Stimulated activated CD8-positive, alpha-beta memory T cell treated with anti-CD3 and anti-CD28 coated beads, Interleukin-2, amount 100 ng/mL, for 1 hour (primary cell): ENCODE measurements around the gene HSPB2.
"Not testable (repeated sequence)": the region's sequence is repeated elsewhere in the genome, so short reads cannot be mapped to it uniquely, and the experiment has no call there.

Experiments
- DNase-seq, 2 donors: peaks; one replicate each; pipeline ENCODE4 v3.0.0-alpha.2; 2020; ENCODE audit warnings: low read depth in 2 of 2

Gene HSPB2, protein sequence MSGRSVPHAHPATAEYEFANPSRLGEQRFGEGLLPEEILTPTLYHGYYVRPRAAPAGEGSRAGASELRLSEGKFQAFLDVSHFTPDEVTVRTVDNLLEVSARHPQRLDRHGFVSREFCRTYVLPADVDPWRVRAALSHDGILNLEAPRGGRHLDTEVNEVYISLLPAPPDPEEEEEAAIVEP

DNA sequence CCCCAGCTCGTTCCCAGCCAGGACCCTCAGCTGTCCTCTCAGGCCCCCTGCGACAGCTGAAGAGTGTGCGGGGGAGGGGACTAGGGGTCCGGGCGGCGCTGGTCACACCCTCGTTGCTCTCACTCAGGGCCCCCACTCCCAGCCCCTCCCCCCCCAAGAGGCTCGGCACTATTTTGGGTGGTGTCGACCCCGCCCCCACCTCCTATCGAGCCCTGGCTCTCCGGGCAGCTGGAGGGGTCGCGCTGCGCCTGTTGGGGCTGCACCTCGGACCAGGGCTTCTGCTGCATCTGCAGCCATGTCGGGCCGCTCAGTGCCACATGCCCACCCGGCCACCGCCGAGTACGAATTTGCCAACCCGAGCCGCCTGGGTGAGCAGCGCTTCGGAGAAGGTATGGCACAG is at the start of gene HSPB2:
Gene HSPB2 (plus strand): TSS at position 200 of the 400 bp plus-strand sequence. CDS start 96 bp downstream, at position 296.
- no peak for DNase-seq

DNA sequence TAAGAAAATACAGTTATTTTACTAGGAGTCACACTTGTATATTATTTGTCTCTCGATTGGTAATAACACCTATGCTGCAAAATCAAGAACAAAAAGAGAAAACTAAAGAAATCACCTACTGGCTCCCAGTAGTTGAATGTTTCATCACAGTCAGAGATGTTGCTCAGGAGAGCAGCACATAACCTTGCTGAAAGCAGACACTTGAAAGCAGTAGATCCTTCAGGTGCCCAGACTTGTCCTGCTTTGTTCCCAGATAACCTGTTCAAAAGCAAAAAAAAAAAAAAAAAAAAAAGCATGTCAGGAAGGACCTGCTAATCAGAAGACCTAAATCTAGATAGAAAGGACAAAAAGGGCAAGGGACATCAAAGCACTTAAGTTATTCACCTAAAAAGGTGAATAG is 42.4 kb upstream of the HSPB2 start:
- DNase-seq: no peak

DNA sequence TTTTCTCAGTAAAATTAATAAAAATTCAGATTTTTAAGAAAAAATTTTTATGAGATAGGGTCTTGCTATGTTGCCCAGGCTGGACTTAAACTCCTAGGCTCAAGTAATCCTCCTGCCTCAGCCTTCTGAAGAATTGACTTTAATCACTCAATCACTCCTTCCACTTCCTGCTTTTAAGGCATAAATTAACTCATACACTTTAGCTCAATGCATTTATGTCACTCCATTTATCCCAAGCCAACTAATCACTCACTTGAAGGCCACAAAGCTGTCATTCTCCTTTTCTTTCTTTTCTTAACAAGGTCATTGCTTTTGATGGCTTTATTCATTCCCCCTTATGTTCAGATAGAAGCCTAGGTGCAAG is 42.0 kb upstream of the HSPB2 start:
- no peak for DNase-seq

DNA sequence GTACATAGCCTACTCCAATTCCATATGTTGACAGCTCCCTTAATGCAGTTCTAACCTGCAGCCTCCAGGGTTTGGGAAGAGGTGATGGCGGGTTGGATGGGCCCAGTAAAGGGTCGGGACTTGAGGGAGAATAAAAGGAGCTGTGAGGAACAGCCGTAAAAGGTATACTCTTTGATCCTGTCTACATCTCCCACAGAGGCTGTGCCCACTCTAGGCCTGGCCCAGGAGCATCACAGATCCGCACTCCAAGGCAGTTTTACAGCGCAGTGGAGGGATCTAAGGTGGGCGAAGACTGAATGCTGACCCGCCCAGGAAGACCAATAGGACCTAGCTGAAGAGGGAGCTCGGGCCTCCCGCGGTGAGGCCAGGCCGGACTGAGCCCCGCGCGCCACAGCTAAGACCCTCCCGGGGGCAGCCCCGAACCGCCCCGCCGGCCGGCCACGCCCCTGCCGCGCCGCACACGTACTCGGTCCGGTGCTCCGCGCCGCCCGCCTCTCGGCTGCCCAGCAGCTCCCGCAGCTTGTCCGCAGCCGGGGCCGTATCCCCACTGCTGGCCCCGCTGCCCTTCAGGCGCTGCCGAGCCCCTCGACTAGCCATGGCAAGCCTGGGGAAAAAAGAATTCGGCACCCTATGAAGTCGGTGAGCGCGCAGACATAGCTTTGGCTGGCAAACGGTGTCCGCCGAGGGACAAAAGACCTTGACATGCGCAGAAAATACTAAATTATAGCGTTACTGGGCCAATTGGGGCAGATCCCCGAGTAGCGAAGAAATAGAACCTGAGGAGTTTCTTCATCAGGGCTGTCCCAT is 41.4 kb upstream of the HSPB2 start, which contains the start of gene ALG9:
Gene ALG9 (minus strand): TSS at position 696 of the 807 bp plus-strand sequence. CDS start 99 bp downstream, at position 597.
- peak; percentile 74 to 80 for DNase-seq

DNA sequence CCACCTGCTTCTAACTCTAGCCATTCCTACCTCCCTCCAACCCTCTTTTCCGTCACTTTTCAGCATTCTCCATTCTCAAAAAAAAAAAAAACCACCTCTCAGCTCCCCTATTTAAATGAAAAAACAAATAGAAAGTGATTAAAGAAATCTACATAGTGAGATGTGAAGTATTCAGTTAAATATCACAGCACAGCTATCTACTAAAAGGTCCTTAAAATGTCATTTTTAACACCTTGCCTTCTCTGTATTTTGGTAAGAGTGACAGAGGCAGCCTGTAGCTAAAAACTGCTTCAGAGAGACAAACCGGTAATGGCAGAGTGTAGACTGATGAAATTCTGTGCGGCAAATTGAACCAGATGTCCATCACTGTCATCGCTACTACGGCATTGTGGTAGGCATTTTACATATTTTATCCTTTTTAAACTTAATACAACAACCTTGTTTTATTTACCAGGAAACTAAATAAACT is 40.8 kb upstream of the HSPB2 start:
- DNase-seq: no peak

DNA sequence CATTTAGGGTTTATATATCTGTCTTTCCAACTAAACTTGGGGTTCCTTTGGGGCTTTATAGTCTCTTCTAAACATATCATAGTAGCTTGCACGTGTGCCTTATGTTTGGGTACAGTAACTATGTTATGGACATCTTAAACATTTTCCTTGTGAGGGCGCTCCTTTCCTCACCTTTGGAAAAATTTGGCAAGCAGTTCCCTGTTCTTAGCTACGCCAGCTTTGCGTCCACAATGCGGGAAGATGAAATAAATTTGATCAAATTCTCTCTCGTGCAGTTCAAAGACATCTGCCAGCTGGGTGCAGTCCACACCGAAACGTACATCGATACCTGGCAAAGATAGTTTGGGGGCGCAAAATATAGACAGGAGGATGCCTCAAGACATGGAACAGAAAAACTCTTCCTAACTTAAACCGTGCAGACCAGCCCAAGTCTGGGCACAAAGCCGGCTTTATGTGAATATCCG is 34.1 kb upstream of the HSPB2 start:
- DNase-seq: no peak

DNA sequence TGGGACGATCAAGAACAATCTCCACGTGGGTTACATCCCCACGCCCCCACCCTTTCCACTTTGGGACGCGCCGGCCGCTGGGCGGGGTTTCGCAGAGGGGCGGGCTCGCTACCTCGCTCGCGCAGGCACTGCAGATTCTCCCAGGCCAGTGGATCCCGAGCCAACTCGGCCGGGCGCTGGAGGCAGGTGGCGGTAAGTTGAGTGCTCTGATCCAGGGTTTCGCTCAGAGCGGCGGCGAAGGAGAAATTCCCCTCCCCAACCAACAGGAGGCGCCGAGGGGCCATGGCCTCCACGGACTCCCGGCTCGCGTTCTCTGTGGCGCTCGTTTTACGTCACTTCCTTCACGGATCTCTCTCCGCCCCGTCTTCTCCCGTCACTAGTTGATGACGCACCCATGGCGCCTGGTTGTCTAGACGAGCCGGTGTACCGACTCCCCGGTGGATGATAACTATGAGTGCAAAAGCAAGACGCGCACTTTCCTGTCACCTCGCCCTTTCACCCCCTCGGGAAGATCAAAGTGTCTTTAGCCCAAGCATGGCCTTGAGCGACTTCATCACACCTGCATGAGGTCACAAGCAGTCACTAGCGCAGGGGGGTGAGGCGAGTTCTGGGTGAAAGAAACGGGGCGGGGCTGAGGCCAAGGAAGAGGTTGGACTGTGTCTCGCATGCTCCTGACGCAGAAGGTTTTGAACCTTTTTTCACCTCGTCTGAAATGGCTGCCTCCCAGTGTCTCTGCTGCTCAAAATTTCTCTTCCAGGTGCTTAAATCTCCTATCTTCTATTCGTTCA is 33.5 kb upstream of the HSPB2 start, which contains the start of the genes CFAP68 and FDXACB1:
Gene CFAP68 (plus strand): TSS at position 693 of the 788 bp plus-strand sequence. CDS start 20 bp downstream, at position 713.
Gene FDXACB1 (minus strand): TSS at position 317 of the 788 bp plus-strand sequence. CDS start 33 bp downstream, at position 284.
- peak; percentile 85 to 91 for DNase-seq

DNA sequence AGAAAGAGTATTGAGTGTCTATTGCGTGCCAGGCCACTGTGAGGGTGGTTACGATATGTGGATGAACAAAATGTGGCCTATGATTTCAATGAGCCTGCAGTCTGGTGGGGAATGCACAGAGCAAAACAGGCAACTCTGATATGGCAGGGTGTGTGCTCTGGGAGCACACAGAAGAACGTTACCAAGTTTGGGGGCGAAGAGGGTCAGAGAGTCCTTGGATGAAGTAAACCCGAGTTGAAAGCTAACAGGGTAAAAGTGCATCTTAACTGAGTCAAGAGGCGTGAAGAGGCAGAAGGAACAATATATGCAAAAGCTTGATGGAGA is 32.9 kb upstream of the HSPB2 start:
- no peak for DNase-seq

DNA sequence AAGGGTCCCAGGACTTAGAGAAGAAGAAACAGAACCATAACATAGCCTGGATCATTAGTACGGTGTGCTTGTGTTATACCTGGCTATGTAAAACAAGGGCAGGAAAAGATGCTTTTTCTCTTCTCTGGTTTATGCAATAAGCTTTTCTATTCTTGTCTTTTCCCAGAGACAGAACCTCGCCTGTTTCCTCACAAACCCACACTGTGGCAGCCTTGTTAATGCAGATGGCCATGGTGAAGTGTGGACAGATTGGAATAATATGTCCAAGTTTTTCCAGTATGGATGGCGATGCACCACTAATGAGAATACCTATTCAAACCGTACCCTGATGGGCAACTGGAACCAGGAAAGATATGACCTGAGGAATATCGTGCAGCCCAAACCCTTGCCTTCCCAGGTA is 30.3 kb upstream of the HSPB2 start:
- DNase-seq: no peak

DNA sequence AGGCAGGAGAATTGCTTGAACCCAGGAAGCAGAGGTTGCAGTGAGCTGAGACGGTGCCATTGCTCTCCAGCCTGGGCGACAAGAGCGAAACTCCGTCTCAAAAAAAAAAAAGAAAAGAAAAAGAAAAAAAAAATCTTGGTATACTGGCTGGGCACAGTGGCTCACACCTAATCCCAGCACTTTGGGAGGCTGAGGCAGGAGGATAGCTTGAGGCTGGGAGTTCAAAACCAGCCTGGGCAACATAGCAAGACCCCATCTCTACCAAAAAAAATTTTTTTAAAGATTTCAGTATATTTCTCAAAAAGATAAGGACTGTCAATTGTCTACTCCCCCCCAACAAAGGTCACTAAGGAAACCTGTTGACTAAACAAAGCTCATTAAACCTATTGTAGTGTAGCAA is 27.5 kb upstream of the HSPB2 start:
- DNase-seq: not testable (repeated sequence)

DNA sequence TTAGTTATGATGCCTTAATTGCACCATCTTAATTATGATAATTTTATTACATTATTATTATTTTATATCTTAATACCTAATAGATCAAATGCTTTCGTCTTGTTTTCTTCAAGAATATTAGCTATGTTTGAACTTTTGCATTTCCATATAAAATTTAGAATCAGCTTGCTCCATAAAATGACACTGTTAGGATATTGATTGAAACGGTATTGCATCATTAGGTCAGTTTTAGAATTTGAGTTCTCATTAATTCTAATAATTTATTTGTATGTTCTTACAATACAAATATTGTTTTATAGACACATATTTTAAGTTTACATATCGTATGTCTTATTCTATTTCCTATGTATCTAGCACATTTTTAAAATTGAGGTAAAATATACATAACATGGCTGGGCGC is 26.5 kb upstream of the HSPB2 start:
- no peak for DNase-seq

DNA sequence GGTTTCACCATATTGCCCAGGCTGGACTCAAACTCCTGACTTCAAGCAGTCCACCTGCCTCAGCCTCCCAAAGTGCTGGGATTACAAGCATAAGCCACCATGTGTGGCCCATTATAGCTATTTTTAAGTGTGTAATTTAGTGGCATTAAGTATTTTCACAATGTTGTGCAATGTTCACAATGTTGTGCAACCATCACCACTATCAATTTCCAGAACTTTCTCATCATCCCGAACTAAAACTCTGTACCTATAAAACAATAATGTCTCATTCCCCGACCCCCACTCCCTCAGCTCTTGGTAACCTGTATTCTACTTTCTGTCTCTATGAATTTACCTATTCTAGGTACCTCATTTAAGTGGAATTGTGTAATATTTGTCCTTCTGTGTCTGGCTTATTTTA is 25.7 kb upstream of the HSPB2 start:
- no peak for DNase-seq

DNA sequence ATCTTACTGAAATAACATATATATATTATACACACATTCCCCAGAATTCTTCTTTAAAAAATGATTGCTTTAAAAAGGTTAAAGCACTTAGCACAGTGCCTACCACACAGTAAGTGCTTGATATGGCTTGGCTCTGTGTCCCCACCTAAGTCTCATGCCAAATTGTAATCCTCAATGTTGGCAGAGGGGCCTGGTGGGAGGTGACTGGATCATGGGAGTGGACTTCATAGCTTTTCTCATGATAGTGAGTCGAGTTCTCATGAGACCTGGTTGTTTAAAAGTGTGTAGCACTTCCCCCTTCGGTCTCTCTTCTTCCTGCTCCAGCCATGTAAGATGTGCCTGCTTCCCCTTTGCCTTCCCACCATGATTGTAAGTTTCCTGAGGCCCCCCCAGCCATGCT is 7.1 kb upstream of the HSPB2 start:
- DNase-seq: no peak

DNA sequence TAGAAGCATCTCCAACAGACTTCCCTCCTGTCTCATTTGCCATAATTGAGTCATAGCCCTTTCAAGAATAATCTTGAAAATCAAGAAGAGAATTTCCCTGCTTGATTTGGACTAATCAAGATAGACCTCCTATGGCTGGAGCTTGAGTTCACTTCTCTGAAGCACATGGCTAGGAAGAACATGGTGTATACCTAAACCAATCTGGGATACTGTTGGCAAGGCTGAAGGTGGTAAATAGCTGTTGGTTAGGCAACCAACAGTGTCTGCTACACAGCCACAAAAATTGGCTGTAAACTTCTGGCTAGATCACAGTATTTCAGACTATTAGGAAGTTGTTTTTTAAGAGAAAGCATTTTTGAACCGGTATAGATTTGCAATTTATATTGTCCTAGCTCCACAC is 5.9 kb upstream of the HSPB2 start:
- DNase-seq: no peak

DNA sequence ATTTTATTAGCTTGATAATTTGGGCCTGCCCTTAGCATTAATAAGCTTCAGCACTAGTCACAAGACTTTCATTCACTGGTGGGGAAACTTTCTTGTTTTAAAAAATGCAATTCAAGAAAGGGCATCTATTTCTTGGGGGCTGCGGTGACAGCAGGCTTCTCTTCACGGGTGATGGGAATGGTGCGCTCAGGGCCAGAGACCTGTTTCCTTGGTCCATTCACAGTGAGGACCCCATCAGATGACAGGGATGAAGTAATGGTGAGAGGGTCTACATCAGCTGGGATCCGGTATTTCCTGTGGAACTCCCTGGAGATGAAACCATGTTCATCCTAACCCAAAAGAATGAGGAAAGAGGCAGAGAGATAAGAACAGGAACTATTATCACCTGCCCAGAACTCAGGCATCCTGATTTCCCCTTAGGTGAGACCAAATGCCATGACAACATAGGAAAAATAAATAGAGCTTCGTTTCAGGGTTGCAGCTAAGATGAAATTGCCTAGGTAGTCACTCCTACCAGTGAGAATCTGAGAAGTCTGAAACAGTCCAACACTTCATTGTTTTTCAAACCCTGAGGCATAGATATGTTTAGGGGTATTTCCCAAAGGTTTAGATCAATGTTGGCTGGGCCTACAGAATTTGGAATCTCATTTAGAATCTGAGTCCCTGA is 3.8 kb upstream of the HSPB2 start:
- DNase-seq: no peak

DNA sequence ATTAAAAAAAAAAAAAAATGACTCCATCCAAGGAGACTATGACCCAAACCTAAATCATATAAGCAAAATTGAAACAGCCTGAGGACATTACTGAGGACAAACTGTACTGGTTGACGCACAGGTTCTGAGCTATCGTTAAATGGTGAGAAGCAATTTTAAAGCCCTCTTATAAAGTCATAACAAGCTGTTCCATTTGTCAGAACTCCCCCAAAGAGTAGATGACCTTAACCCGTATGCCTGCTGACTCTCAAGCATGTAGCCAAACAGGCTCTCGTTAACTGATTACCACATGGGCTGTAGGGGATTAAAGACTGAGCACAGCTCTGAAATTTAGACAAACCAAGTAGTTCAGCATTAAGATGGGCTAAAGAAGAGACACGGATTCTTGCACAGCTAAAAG is 3.2 kb upstream of the HSPB2 start:
- DNase-seq: no peak

DNA sequence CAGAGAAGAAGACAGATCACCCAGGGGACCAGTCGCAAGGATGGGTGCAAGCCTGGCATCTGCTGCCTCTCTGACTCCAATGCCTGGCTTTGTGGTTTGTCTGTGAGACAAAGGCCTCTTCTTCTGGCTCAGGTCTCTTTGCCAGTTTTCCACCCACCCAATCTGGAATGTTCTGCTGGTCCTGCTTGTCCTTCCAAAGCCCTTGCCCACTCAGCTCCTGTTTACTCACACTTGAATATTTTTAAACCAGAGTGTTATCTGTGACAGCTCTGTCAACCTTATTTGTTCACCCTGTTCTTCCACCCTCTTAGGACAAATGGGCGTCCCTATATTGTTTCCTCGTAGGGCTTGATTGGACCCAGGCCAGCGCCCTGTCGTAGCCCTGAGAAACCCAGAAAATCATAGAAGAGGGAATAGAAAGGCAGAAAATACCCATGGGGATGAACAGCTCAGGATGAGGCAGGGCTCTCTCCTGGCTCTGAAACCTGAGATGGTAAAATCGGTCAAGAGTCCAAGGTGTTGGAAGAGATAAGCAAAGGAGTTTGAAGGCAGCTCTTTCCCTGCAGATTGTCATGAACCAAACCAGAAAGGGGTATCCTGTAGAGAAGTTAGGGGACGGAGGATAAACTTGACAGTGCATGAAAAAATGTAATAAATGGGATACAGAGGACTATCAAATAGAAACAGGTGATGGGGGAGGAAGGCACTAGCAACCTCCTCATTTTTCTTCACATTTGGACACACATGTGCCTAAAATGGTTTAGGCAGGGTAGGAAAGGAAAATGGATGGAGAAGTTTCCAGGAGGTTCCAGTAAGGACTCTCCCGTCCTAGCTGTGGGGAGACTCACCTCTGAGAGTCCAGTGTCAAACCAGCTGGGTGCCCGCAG is 1.6 kb upstream of the HSPB2 start:
- no peak for DNase-seq

DNA sequence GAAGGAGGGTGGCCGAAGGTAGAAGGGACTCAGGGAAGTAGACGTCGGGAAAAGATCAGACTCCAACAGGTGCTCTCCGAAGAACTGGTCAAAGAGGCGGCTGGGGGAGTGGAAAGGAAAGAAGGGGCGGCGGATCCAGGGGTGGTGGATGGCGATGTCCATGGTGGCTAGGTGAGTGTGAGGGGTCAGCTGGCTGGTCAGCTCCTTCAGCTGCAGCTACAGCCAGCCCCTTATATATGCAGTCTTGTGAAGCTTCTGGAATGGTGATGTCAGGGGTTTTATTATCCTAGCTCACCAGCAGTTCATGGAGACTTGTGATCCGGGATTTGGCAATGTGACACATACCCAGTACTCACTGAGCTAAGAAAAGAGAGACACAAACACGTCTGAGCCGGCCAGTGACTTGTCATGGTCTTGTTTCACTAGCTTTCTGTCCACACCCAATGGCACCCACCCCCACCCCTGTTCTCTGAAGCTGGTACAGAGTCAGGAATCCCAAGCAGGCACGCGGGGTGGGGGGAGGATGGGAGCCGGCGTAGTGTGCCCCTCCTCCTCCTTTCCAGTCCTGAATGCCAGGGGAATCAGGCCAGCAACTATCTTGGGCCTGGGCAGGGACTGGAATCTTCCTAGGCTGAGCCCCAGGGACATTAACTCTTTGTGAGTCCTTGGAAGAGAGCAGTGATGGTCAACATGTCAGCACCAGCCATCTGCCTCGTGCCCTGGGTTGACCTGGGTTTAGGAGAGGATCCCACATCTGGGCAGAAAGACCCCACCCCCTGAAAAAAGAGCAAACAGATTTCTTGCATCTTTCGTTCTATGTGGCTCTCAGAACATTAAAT is 752 bp upstream of the HSPB2 start, which contains the start of gene CRYAB:
Gene CRYAB (minus strand): TSS at position 208 of the 839 bp plus-strand sequence. CDS start 46 bp downstream, at position 162.
- no peak for DNase-seq

DNA sequence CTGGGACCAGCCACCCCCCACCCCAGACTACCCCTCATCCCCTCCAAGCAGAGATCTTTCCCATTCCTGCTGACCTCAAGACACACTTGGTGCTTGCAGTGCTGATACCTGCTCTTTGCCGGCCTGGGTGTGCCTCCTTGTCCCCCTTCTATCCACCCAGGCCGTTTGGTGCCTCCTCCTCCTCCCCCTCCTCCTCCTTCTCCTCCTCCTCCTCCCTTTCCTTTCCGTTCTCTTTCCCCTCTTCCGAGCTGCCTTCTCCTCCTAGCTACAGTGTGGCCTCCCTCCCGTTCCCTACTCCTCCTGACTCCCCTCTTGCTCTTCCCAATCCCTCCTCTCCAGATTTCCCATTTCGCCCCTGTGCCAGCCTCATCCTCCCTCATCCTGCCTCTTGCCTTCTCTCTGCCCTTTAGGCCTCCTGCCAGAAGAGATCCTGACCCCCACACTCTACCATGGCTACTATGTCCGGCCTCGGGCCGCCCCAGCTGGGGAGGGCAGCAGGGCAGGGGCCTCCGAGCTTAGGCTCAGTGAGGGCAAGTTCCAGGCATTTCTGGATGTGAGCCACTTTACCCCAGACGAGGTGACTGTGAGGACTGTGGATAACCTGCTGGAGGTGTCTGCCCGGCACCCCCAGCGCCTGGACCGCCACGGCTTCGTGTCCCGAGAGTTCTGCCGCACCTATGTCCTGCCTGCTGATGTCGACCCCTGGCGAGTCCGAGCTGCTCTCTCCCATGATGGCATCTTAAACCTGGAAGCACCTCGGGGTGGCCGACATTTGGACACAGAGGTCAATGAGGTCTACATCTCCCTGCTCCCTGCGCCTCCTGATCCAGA is 712 bp downstream of the HSPB2 start:
- DNase-seq: no peak
